Mucosa of stomach (tissue), 1 donor: ENCODE data around the gene ATP2A2.

Experiments used
- H3K27me3 ChIP-seq: one replicate; pipeline ENCODE4 v1.7.0; 2013; ENCODE audit warnings: mild to moderate bottlenecking, low read length; ENCODE audit not compliant: control insufficient read depth, insufficient read depth
- H3K36me3 ChIP-seq: one replicate; pipeline ENCODE4 v1.7.0; 2013; ENCODE audit warnings: low read length; ENCODE audit not compliant: control insufficient read depth, insufficient read depth
- H3K4me1 ChIP-seq: one replicate; pipeline ENCODE4 v1.7.0; 2013; ENCODE audit warnings: mild to moderate bottlenecking, low read length; ENCODE audit not compliant: control insufficient read depth, insufficient read depth
- H3K4me3 ChIP-seq: one replicate; pipeline ENCODE4 v1.7.0; 2013; ENCODE audit warnings: low read length
- H3K9ac ChIP-seq: one replicate; pipeline ENCODE4 v1.7.0; 2013; ENCODE audit warnings: mild to moderate bottlenecking, low read length, moderate library complexity
- H3K9me3 ChIP-seq: one replicate; pipeline ENCODE4 v1.7.0; 2013; ENCODE audit warnings: mild to moderate bottlenecking, low read length, moderate library complexity; ENCODE audit not compliant: control insufficient read depth
- donor health status: Pancreatic carcinoma.

The ATP2A2 gene

DNA sequence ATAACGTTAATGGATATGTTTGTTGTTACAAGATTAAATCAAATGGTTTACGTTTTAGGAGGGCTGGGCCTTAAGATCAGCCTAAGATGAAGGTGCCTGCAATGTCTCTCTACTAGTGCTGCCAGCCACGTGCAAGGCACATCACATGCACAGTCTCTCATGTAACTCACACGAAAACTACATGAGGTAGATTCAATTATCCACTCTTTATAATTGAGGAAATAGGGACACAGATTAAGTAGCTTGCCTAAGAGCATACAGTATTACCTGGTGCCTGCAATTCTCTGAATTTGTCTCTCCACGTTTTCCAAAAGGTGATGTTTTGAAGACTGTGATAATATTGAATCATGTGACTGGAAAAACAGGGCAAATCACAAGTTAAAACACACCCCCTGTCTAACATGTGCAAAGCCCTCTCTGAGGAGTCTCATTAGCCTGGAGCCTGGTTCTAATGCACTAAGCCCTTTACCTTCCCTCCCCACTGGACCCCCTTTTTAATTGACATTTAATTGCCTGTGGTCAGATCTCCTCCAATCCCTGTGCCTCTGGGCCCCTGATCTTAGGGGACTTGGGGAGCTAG is 14.6 kb upstream of the ATP2A2 start:
- peaks cover 28% of the 10 kb centered on the region for H3K4me1 ChIP-seq
- no peak overlapping the region for H3K9ac ChIP-seq
- no peaks in the 10 kb centered on the region for H3K27me3 ChIP-seq
- no peaks in the 10 kb centered on the region for H3K36me3 ChIP-seq
- H3K4me3 ChIP-seq = no peak overlapping the region
- H3K9me3 ChIP-seq = no peaks in the 10 kb centered on the region

DNA sequence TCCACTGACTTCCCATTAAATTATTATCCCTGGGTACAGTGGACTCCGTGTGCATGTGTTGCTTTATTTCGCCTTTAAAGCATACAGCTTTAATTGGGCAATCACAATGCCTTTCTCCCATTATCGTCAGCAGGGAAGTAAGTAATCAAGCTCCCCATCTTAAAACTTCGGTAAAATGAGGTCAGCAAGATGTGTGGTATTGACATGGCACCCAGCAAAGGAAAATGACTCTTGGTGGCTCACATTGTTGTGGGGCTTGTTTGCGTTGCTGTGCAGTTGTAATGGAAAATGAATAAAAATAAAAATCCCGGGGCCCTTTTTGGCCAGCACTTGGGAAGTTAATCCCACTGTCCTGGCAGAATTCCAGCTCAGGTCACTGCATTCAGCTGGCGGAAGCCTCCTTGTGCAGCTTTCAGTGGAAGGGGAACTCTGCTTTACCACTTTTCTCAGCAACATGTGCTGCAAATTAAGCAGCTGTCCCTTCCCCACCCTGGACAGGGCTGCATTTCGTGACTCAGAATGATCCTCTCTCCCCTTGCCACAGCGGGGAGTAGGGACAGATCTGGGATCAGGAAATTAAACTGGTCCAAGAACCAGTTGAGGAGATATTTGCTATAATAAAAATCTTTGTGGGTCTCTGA is 13.9 kb upstream of the ATP2A2 start:
- H3K27me3 ChIP-seq = no peaks in the 10 kb centered on the region
- no peaks in the 10 kb centered on the region for H3K36me3 ChIP-seq
- no peak overlapping the region for H3K9ac ChIP-seq
- peaks cover 28% of the 10 kb centered on the region for H3K4me1 ChIP-seq
- no peak overlapping the region for H3K4me3 ChIP-seq
- H3K9me3 ChIP-seq = no peaks in the 10 kb centered on the region

DNA sequence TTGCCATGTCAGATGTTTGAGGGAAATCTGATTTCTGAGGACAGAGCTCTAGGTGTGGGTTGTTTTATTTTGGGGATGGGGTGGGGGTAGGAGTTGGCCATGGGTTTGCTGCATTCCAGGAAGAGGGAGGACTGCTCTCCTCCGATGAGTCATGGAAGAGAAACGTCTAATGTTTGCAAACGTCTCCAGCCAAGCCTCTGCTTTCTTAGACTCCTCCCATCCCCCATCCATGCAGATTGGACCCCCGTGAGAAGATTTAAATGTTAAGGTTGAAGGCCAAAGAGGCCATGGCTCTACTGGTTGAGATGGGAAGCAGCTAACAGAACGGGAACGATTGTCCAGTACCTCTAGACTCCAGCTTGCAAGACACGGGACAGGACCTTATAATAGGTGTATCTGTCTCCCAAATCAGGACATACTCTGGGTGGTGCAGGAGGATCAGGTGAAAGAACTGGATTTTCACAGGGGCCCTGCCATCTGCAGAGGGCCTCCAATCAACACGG is 11.4 kb upstream of the ATP2A2 start:
- Histone ChIP-seq H3K36me3 (no peaks in the 10 kb centered on the region), H3K4me3 (peak overlapping the region; percentile 6), H3K9ac (no peak overlapping the region), H3K4me1 (peaks cover 23% of the 10 kb centered on the region), H3K9me3 (no peaks in the 10 kb centered on the region), H3K27me3 (no peaks in the 10 kb centered on the region)

DNA sequence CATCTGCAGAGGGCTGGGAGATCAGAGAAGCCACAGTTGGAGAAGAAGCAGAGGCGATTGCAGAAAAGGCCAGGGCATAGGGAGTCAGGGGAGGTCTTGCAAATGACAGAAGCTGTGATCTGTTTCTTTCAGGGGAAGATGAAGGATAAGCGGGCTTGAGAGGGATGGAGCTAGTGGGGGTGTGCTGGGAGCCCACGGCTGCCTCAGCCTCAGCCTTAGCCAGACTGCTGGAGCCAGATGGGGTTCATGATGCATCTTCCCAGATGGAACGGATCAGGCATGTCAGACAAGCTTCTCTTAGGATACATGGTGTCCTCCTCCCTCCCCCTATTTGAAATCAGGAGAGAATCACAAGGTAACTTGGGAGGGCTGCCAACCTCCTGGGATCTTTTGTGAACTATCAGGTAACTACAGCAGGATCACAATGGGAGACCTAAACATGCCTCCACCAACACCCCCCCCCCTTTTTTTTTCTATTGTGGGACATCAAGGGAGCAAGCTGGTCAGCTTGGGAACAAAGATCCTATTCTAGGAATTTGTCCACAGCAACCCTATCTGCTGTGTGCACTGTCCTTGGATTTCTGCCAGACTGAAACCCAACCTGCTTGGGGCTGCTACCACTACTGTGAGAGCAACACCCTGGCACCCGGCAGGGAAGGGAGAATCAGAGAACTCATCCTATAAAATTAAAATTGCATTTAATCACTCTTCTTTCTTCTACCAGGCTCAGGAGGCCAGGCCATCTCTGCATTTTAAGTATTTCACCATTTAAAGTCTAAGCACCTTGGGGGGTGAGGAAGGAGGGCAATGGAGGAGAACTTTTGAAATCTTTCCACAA is 10.7 kb upstream of the ATP2A2 start:
- peak overlapping the region; percentile 6 for H3K4me3 ChIP-seq
- no peaks in the 10 kb centered on the region for H3K9me3 ChIP-seq
- H3K27me3 ChIP-seq = no peaks in the 10 kb centered on the region
- H3K9ac ChIP-seq = no peak overlapping the region
- peaks cover 23% of the 10 kb centered on the region for H3K4me1 ChIP-seq
- H3K36me3 ChIP-seq = no peaks in the 10 kb centered on the region

DNA sequence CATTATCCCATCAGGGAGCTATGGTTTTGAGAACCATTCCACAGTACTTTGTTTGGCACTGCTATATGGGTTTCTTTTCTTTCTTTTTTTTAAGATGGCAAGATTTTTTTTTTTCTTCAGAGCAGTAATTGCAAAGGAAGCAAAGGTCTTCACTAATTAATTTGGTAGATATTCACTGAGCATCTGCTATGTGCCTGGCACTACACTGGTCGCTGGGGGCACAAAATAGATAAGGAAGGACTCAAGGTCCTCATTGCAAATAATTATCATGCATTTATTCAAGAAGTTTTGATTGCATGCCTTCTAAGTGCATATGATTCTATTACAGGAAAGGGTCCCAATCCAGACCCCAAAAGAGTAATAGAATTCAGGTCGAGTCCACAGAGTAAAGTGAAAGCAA is 10.0 kb upstream of the ATP2A2 start:
- H3K36me3 ChIP-seq = no peaks in the 10 kb centered on the region
- H3K9me3 ChIP-seq = no peaks in the 10 kb centered on the region
- H3K4me1 ChIP-seq = peaks cover 23% of the 10 kb centered on the region
- no peak overlapping the region for H3K9ac ChIP-seq
- no peak overlapping the region for H3K4me3 ChIP-seq
- no peaks in the 10 kb centered on the region for H3K27me3 ChIP-seq

DNA sequence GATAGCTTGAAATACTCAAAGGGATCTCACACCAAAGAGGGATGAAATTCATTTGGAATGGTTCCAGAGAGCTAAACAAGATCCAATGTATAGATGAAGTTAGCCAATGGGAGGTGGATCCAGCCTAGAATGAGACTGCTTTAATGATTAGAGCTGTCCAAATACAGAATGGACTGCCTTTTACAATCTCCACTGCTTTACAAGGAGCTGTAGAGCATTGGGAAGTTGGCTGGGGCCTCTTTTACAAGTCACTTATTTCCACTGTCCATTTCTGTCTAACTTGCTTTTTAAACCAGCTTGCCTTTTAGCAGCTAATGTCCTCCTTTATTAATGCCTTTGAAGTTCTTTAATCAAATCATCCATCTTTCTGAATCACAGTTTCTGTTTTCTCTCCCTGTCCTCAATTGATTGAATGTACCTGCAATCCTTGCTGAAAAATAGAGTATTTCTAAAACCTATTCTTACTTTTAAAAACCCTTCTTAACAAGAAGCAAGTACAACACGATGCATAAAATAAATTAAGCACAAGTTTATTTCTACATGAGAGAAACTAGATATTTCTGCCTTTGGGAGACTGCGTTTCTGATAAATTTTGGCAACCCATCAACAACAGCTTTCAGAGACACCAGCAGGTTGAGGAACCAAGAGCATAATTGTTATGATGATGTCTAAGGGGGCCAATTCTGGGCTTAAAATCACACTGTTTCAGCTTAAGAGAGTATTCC is 3.4 kb upstream of the ATP2A2 start:
- no peak overlapping the region for H3K9ac ChIP-seq
- H3K4me3 ChIP-seq = no peak overlapping the region

DNA sequence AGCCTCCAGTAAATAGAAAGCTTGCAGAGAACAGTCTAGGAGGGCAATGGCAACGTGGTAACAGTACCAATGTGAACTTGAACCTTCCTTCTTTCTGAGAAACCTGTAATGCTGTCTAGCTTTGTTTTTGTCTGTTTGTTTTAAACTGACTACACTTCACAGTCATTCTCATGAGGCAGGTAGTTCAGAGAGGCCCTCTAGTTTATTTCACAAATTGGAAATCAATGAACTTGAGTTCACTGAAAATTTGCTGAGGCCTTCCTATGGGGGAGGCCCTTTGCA is 2.9 kb upstream of the ATP2A2 start:
- Histone ChIP-seq H3K4me3 (no peak overlapping the region), H3K36me3 (no peaks in the 10 kb centered on the region), H3K4me1 (no peaks in the 10 kb centered on the region), H3K9me3 (no peaks in the 10 kb centered on the region), H3K27me3 (no peaks in the 10 kb centered on the region), H3K9ac (no peak overlapping the region)

More for the DNA sequence above, 3.4 kb upstream of the ATP2A2 start:
- H3K27me3 ChIP-seq = no peaks in the 10 kb centered on the region
- H3K9me3 ChIP-seq = no peaks in the 10 kb centered on the region
- no peaks in the 10 kb centered on the region for H3K36me3 ChIP-seq
- no peaks in the 10 kb centered on the region for H3K4me1 ChIP-seq

DNA sequence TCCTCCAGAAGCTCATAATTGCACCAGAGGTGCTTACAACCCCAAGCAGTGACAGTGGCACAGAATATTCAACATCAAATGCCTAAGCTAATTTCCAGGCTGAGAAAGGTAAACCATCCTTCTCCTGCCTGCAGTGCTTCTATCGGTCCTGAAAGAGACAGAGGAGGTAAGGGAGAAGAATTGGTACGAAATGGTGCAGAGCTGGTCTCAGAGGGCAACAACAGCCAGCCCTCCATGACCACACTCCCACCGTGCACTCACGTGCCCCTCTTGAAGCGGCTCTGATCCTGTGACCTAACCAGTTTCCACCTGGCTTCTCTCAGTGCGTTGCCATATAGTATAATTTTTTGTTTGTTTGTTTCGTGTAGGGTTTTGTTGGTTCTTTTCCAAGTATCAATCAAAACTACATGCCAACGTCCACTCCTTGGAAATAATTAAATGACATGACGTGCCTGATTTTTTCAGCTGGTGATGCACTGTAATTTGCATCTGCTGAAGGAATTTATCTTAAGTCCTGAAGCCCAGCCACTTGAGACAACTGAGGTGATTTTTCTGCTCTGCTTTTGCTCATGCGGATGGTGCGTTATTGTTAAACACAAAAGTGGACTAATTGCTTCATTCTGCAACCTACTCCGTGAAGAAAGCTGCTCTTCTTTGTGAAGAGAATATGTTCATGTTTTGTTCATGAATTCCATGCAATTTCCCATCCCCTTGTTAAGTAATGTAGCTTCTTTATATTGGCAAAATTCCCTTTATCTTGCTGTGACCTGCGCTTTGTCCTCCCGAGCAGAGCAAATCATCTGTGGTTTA is 1.3 kb upstream of the ATP2A2 start:
- no peaks in the 10 kb centered on the region for H3K36me3 ChIP-seq
- H3K27me3 ChIP-seq = no peaks in the 10 kb centered on the region
- H3K4me1 ChIP-seq = peaks cover 10% of the 10 kb centered on the region
- no peaks in the 10 kb centered on the region for H3K9me3 ChIP-seq
- H3K4me3 ChIP-seq = peak overlapping the region; percentile 26
- H3K9ac ChIP-seq = peak overlapping the region; percentile 83

DNA sequence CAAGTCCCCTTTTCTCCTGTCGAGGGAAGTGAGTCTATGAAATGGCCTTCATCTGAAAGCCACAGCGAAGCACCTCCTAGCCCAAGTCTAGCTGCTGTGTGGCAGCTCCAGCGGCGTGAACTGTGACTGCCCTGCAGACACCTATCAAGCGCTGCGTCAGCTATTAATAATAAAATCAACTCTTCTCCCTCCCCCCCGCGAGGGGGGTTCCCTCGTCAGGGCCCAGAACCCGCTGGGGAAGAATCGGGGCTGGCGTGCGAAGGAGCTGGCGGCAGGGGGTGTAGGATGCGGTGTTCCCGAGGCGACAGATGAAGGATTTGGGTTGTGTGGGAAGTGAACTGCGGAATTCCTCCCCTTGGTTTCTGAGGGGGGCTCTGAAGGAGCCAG is 662 bp upstream of the ATP2A2 start:
- H3K4me3 ChIP-seq = peak overlapping the region; percentile 26
- H3K36me3 ChIP-seq = no peaks in the 10 kb centered on the region
- H3K4me1 ChIP-seq = peaks cover 10% of the 10 kb centered on the region
- no peaks in the 10 kb centered on the region for H3K9me3 ChIP-seq
- H3K27me3 ChIP-seq = no peaks in the 10 kb centered on the region
- H3K9ac ChIP-seq = peak overlapping the region; percentile 83

DNA sequence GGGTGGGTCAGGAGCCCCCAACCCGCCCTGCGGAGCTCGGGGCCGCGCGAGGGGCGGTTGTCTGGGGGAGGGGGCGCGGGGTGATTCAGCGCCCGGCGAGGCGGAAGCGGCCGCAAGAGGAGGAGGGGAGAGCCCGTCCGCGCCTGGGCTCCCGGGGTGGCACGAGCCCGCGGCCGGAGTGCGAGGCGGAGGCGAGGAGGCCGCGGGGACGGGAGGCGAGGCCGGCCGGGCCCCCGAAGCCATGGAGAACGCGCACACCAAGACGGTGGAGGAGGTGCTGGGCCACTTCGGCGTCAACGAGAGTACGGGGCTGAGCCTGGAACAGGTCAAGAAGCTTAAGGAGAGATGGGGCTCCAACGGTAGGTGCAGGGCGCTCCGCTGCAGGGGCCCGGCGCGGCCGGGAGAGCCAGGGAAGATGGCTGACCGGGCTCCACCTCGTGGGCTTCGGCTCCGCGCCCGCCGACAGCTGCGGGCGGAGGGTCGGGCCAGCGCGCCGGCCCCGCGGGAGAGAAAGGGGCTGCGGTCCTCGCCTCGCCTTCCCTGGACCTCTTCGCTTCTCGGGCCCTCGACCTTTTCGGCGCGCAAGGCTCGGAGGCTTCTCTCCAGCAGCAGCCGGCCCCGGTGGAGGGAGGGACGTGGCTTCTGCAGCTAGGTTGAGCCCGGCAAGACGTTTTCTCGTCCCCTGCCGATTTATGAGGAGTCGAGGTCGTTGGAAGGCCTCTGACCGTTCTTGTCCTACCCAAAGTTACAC is 677 bp downstream of the ATP2A2 start:
- Histone ChIP-seq H3K4me3 (peak overlapping the region; percentile 68), H3K9me3 (no peaks in the 10 kb centered on the region), H3K9ac (peak overlapping the region; percentile 85), H3K36me3 (no peaks in the 10 kb centered on the region), H3K4me1 (peaks cover 16% of the 10 kb centered on the region), H3K27me3 (no peaks in the 10 kb centered on the region)

DNA sequence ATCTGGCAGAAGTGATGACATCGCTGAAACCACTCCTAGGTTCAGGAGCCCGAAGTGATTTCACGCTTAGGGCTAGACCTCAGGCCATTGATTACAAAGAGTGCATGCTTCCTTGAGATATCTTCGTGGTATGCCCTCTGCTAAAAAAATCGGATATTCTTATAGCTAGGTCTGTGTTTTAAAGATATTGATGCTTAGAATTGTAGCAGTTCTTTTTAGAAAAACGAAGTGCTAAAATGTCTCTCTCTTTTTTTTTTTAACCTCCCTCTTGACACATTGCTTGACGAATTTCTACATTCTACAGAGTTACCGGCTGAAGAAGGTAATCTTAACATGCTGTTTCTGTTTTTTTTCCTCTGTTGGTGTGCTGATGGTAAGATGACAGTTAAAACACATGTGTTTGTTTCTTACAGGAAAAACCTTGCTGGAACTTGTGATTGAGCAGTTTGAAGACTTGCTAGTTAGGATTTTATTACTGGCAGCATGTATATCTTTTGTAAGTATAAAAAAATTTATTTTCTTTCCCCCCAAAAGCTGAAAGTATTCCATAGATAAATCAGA is 1.3 kb downstream of the ATP2A2 start:
- H3K4me3 ChIP-seq = peak overlapping the region; percentile 68
- peak overlapping the region; percentile 85 for H3K9ac ChIP-seq
- no peaks in the 10 kb centered on the region for H3K36me3 ChIP-seq
- H3K4me1 ChIP-seq = peaks cover 16% of the 10 kb centered on the region
- no peaks in the 10 kb centered on the region for H3K9me3 ChIP-seq
- no peaks in the 10 kb centered on the region for H3K27me3 ChIP-seq
